Endothelial cell of umbilical vein (primary cell): ENCODE data around the gene AEBP1. TPM values are rescaled to one million over a fixed set of nuclear protein-coding genes. Genes with fewer than 3 reads are reported as not detected.

Experiments used
- BruUV-seq: library from RNA; stranded (reverse); fragments of 400-500 nt; replicated peaks from 2 replicates; lab custom pipeline; 2021; lab: Mats Ljungman, UMichigan
- CTCF ChIA-PET: fragments of 300-600, 350-600 bp; sonication (Branson Sonifier 250); formaldehyde crosslinking; loops from one replicate; lab custom pipeline; 2021; ENCODE audit warnings: antibody characterized with exemption, inconsistent platforms; lab: Charles Lee
- POLR2A ChIA-PET: fragments of 300-600, 350-600 bp; sonication (Branson Sonifier 250); formaldehyde crosslinking; loops from one replicate; lab custom pipeline; 2021; ENCODE audit warnings: antibody characterized with exemption, inconsistent platforms; lab: Charles Lee
- DNase-seq: peaks from one replicate; pipeline ENCODE4 v3.0.0-alpha.2; 2011; ENCODE audit warnings: low read depth, low spot score
- FAIRE-seq: peaks from 2 replicates; lab custom pipeline; 2011; peaks lifted over from hg19 to GRCh38; lab: Jason Lieb, UNC
- H2AFZ ChIP-seq: 2 replicates; pipeline ENCODE4 v1.6.0; 2012; ENCODE audit warnings: low read depth, low read length, control low read depth, inconsistent platforms
- H3K27ac ChIP-seq: 2 replicates; pipeline ENCODE4 v1.5.1; 2011; ENCODE audit warnings: low read depth, mild to moderate bottlenecking, control low read depth, low read length, moderate library complexity; ENCODE audit not compliant: insufficient read depth
- H3K27me3 ChIP-seq, 2 experiments: 2 replicates each; pipeline versions ENCODE4 v1.6.0 to v1.6.1; 2011; ENCODE audit warnings: low read length in 2 of 2, mixed read lengths in 1 of 2; ENCODE audit not compliant: control insufficient read depth in 2 of 2, insufficient read depth in 2 of 2
- H3K36me3 ChIP-seq, 2 experiments: 2 replicates in 1 of 2; 3 replicates in 1 of 2; pipeline ENCODE4 v1.5.1; 2011; ENCODE audit warnings: low read length in 2 of 2, mild to moderate bottlenecking in 1 of 2, moderate library complexity in 1 of 2; ENCODE audit not compliant: control insufficient read depth in 2 of 2, insufficient read depth in 2 of 2; ENCODE audit errors: extremely low read depth in 1 of 2
- H3K4me1 ChIP-seq: 3 replicates; pipeline ENCODE4 v1.5.1; 2011; ENCODE audit warnings: mild to moderate bottlenecking, low read length; ENCODE audit not compliant: control insufficient read depth, insufficient read depth; ENCODE audit errors: extremely low read depth
- H3K4me2 ChIP-seq: 2 replicates; pipeline ENCODE4 v1.6.1; 2011; ENCODE audit warnings: low read length, control low read depth, mixed read lengths; ENCODE audit not compliant: insufficient read depth
- H3K4me3 ChIP-seq, 3 experiments: fragments of 200-600 bp in 1 of 3; sonication (generic), shearing (Covaris generic) in 1 of 3; replicated peaks in 1 of 3; 2 replicates each; pipeline ENCODE4 v1.5.1; 2011 to 2016; ENCODE audit warnings: control low read depth in 3 of 3, low read length in 3 of 3, mild to moderate bottlenecking in 2 of 3, inconsistent platforms in 1 of 3, low read depth in 1 of 3, moderate library complexity in 1 of 3; ENCODE audit not compliant: insufficient read depth in 1 of 3
- H3K79me2 ChIP-seq: 2 replicates; pipeline ENCODE4 v1.6.0; 2012; ENCODE audit warnings: low read length, inconsistent platforms; ENCODE audit not compliant: control insufficient read depth, insufficient read depth
- H3K9ac ChIP-seq: replicated peaks from 2 replicates; pipeline ENCODE3; 2011; ENCODE audit warnings: low read length, control low read depth; ENCODE audit not compliant: insufficient read depth; ENCODE audit errors: extremely low read depth
- H3K9me1 ChIP-seq: replicated peaks from 3 replicates; pipeline ENCODE4 v1.6.0; 2011; ENCODE audit warnings: mild to moderate bottlenecking, low read length; ENCODE audit not compliant: control insufficient read depth, insufficient read depth; ENCODE audit errors: extremely low read depth
- H3K9me3 ChIP-seq: replicated peaks from 2 replicates; pipeline ENCODE4 v1.5.1; 2012; ENCODE audit warnings: low read length, inconsistent platforms; ENCODE audit not compliant: control insufficient read depth, insufficient read depth
- H4K20me1 ChIP-seq: replicated peaks from 2 replicates; pipeline ENCODE3; 2011; ENCODE audit warnings: mild to moderate bottlenecking, low read length; ENCODE audit not compliant: control insufficient read depth, insufficient read depth; ENCODE audit errors: extremely low read depth
- EZH2 ChIP-seq: IDR thresholded peaks from 2 replicates; pipeline ENCODE4 v1.6.1; 2012; ENCODE audit warnings: borderline replicate concordance, low read depth, mild to moderate bottlenecking, moderate library complexity, low read length, inconsistent platforms; ENCODE audit not compliant: severe bottlenecking
- FOS ChIP-seq: IDR thresholded peaks from 2 replicates; pipeline ENCODE4 v1.6.1; 2011; ENCODE audit warnings: mild to moderate bottlenecking, low read length, moderate library complexity, borderline replicate concordance; ENCODE audit not compliant: insufficient read depth
- GATA2 ChIP-seq: IDR thresholded peaks from 2 replicates; pipeline ENCODE4 v1.7.0; 2011; ENCODE audit warnings: low read depth, mild to moderate bottlenecking, moderate library complexity, mixed read lengths, low read length; ENCODE audit not compliant: insufficient read length, insufficient read depth
- JUN ChIP-seq: IDR thresholded peaks from 2 replicates; pipeline ENCODE4 v1.6.1; 2011; ENCODE audit warnings: borderline replicate concordance, low read depth; ENCODE audit not compliant: insufficient read length, insufficient read depth
- MYC ChIP-seq: IDR thresholded peaks from one replicate; pipeline ENCODE4 v1.6.1; 2011; ENCODE audit warnings: mild to moderate bottlenecking, low read depth, low read length
- POLR2A ChIP-seq: IDR thresholded peaks from 2 replicates; pipeline ENCODE4 v1.6.1; 2012; ENCODE audit warnings: low read depth, mild to moderate bottlenecking, control low read depth, low read length
- POLR2AphosphoS5 ChIP-seq: IDR thresholded peaks from 2 replicates; pipeline ENCODE4 v1.6.1; 2012; ENCODE audit warnings: low read depth, mild to moderate bottlenecking, control low read depth, low read length, moderate library complexity; ENCODE audit not compliant: insufficient read depth
- dilution Hi-C: fragments of 300-500 bp; cut with MboI; formaldehyde crosslinking; loops from one replicate; pipeline ENCODE4 v1.15.0; 2019; ENCODE audit warnings: low sequenced_read_pairs; ENCODE audit not compliant: extremely low pct_ligation_motif_present
- intact Hi-C: fragments of 100-400 bp; cut with micrococcal nuclease; formaldehyde crosslinking; loops from one replicate; pipeline ENCODE4 v1.10.0; 2022
- polyA plus RNA-seq, 4 experiments: library from polyadenylated mRNA; depleted of rRNA in 3 of 4; stranded (reverse) in 3 of 4; unstranded in 1 of 4; fragments of >200 nt; gene quantifications; 2 replicates each; pipeline versions ENCODE4 v1.2.1 to v1.2.3, GENCODE V29; 2011 to 2012; ENCODE audit warnings: missing spikeins in 1 of 4
- total RNA-seq: library from RNA; stranded (reverse); gene quantifications from 2 replicates; pipeline ENCODE4 v1.2.3, GENCODE V29; 2021
- TF ChIP-seq, protein P1 (sequence below), 2 donors: IDR thresholded peaks; 1 replicate in 1 of 2; 2 replicates in 1 of 2; pipeline ENCODE4 v1.5.1; 2011; ENCODE audit warnings: low read length in 2 of 2, mild to moderate bottlenecking in 2 of 2, moderate library complexity in 2 of 2, control low read depth in 1 of 2, inconsistent platforms in 1 of 2, low read depth in 1 of 2; ENCODE audit not compliant: insufficient read depth in 1 of 2; ENCODE audit errors: extremely low read depth in 1 of 2
- TF ChIP-seq, protein P2 (sequence below): IDR thresholded peaks from 2 replicates; pipeline ENCODE4 v1.6.1; 2011; ENCODE audit not compliant: insufficient read depth, insufficient read length

Gene AEBP1
- total and polyA plus RNA-seq, 2 donors (not counting 3 experiments of a cell fraction or from before 2014, with no cell fraction given) = 20.6 to 48.0 TPM

DNA sequence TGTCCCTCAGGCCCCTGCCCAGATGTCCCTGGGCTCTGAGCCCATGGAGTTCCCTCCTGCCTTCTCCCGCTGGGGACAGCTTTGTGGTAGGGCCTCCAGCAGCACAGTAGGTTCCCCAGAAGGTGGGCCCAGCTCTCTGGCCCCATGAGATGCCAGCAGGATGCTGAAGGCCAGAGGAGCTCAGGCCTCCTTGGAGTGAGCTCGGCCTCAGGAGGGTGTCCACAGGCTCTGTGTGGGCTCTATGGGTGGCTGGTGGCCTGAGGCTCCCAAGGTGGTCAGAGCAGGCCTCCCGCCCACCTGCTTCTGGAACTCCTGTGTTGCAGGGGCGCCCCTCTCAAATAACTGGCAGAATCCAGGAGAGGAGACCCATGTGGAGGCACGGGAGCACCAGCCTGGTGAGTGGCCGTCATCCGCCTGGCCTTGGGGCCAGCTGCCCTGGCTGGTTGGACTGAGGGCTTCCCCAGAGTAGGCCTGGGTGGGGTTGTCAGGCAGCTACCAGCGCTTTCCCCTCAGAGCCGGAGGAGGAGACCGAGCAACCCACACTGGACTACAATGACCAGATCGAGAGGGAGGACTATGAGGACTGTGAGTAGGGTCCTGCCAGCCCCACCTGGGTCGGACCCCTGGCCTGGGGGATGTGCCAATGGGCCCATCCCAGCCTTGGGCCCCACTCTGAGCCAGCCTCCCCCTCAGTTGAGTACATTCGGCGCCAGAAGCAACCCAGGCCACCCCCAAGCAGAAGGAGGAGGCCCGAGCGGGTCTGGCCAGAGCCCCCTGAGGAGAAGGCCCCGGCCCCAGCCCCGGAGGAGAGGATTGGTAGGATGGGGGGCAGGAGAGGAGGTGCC lies 3.2 kb downstream of the AEBP1 start:
- ChIA-PET POLR2A (no interaction called here), CTCF (no interaction called here)
- TF ChIP-seq MYC = no peak
- TF ChIP-seq FOS = no peak
- TF ChIP-seq GATA2 = no peak
- TF ChIP-seq, protein P1, sequence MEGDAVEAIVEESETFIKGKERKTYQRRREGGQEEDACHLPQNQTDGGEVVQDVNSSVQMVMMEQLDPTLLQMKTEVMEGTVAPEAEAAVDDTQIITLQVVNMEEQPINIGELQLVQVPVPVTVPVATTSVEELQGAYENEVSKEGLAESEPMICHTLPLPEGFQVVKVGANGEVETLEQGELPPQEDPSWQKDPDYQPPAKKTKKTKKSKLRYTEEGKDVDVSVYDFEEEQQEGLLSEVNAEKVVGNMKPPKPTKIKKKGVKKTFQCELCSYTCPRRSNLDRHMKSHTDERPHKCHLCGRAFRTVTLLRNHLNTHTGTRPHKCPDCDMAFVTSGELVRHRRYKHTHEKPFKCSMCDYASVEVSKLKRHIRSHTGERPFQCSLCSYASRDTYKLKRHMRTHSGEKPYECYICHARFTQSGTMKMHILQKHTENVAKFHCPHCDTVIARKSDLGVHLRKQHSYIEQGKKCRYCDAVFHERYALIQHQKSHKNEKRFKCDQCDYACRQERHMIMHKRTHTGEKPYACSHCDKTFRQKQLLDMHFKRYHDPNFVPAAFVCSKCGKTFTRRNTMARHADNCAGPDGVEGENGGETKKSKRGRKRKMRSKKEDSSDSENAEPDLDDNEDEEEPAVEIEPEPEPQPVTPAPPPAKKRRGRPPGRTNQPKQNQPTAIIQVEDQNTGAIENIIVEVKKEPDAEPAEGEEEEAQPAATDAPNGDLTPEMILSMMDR (IDR thresholded peaks at IDR 0.05; ENCODE audit: extremely low read depth in 1 of 2, insufficient read depth in 1 of 2, low read depth in 1 of 2, low read length in 2 of 2) = no peak
- no peak for TF ChIP-seq POLR2AphosphoS5
- no peak for TF ChIP-seq POLR2A
- no peak for TF ChIP-seq EZH2
- TF ChIP-seq, protein P2, sequence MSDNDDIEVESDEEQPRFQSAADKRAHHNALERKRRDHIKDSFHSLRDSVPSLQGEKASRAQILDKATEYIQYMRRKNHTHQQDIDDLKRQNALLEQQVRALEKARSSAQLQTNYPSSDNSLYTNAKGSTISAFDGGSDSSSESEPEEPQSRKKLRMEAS = no peak
- TF ChIP-seq JUN = no peak
- no peak for FAIRE-seq
- Histone ChIP-seq H3K9ac (no peak overlapping the region), H4K20me1 (no peaks in the 10 kb centered on the region), H3K27me3 (no peaks in the 10 kb centered on the region), H3K4me3 (no peak overlapping the region), H2AFZ (no peak overlapping the region), H3K4me1 (peaks cover 3% of the 10 kb centered on the region), H3K79me2 (peaks cover 5% of the 10 kb centered on the region), H3K9me1 (no peaks in the 10 kb centered on the region), H3K4me2 (no peak overlapping the region), H3K9me3 (no peaks in the 10 kb centered on the region), H3K36me3 (no peaks in the 10 kb centered on the region), H3K27ac (no peak overlapping the region)
- no peak for DNase-seq
- dilution Hi-C loops (no loop called here), intact Hi-C loops (no loop called here)
- BruUV-seq = no TSS peak
